H7 (cell line): ENCODE measurements around the gene AKAP13. TPM values are rescaled to one million over a fixed set of nuclear protein-coding genes. Genes with fewer than 3 reads are reported as not detected.
"Not testable (repeated sequence)": the region's sequence is repeated elsewhere in the genome, so short reads cannot be mapped to it uniquely, and the experiment has no call there.

ENCODE experiments used
- DNase-seq: peaks from one replicate; pipeline ENCODE4 v3.0.0; 2012
- H3K27me3 ChIP-seq: 2 replicates; pipeline ENCODE4 v1.6.0; 2011; ENCODE audit warnings: mild to moderate bottlenecking, low read length; ENCODE audit not compliant: control insufficient read depth, insufficient read depth
- H3K36me3 ChIP-seq: replicated peaks from 2 replicates; pipeline ENCODE4 v1.5.1; 2011; ENCODE audit warnings: low read length; ENCODE audit not compliant: control insufficient read depth, insufficient read depth
- H3K4me3 ChIP-seq: 2 replicates; pipeline ENCODE4 v1.5.1; 2011; ENCODE audit warnings: low read depth, mild to moderate bottlenecking, control low read depth, low read length, moderate library complexity; ENCODE audit not compliant: insufficient read depth
- total RNA-seq: library from RNA; depleted of rRNA; stranded (reverse); fragments of >200 nt; shearing (Covaris generic); gene quantifications from 2 replicates; pipeline ENCODE4 v1.2.3, GENCODE V29; 2014

AKAP13 gene
- total RNA-seq, 1 experiment from 2014 or later, result 26.2 TPM

GRCh38 chr15:85576392-85576791 lies 196.0 kb downstream of the AKAP13 start:
- no peak for DNase-seq
- peaks cover 5% of the 10 kb centered on the region for H3K36me3 ChIP-seq
- H3K27me3 ChIP-seq, result no peaks in the 10 kb centered on the region
- no peak overlapping the region for H3K4me3 ChIP-seq

GRCh38 chr15:85578941-85579701 lies 198.7 kb downstream of the AKAP13 start:
- no peak overlapping the region for H3K4me3 ChIP-seq
- DNase-seq, result no peak
- peaks cover 5% of the 10 kb centered on the region for H3K36me3 ChIP-seq
- H3K27me3 ChIP-seq, result no peaks in the 10 kb centered on the region

GRCh38 chr15:85579957-85580694 lies 199.7 kb downstream of the AKAP13 start:
- H3K27me3 ChIP-seq, result no peaks in the 10 kb centered on the region
- no peak for DNase-seq
- peaks cover 5% of the 10 kb centered on the region for H3K36me3 ChIP-seq
- H3K4me3 ChIP-seq, result no peak overlapping the region

GRCh38 chr15:85580879-85581278 lies 200.5 kb downstream of the AKAP13 start:
- DNase-seq, result no peak

GRCh38 chr15:85581495-85581894 lies 201.1 kb downstream of the AKAP13 start:
- no peaks in the 10 kb centered on the region for H3K27me3 ChIP-seq

More at GRCh38 chr15:85580879-85581278, 200.5 kb downstream of the AKAP13 start:
- no peaks in the 10 kb centered on the region for H3K27me3 ChIP-seq
- peaks cover 5% of the 10 kb centered on the region for H3K36me3 ChIP-seq
- H3K4me3 ChIP-seq, result no peak overlapping the region

GRCh38 chr15:85582131-85583079 lies 202.0 kb downstream of the AKAP13 start:
- no peak for DNase-seq
- Histone ChIP-seq H3K27me3 (no peaks in the 10 kb centered on the region), H3K36me3 (peaks cover 5% of the 10 kb centered on the region), H3K4me3 (no peak overlapping the region)

More at GRCh38 chr15:85581495-85581894, 201.1 kb downstream of the AKAP13 start:
- no peak for DNase-seq
- Histone ChIP-seq H3K36me3 (peaks cover 5% of the 10 kb centered on the region), H3K4me3 (no peak overlapping the region)

- DNase-seq, result no peak
- Histone ChIP-seq H3K36me3 (peaks cover 5% of the 10 kb centered on the region), H3K4me3 (no peak overlapping the region)
Measured at GRCh38 chr15:85583442-85583841, 203.0 kb downstream of the AKAP13 start.

GRCh38 chr15:85583923-85584390 lies 203.6 kb downstream of the AKAP13 start:
- DNase-seq, result no peak
- Histone ChIP-seq H3K4me3 (no peak overlapping the region), H3K36me3 (peaks cover 5% of the 10 kb centered on the region), H3K27me3 (no peaks in the 10 kb centered on the region)

More at GRCh38 chr15:85583442-85583841, 203.0 kb downstream of the AKAP13 start:
- H3K27me3 ChIP-seq, result no peaks in the 10 kb centered on the region

GRCh38 chr15:85584872-85585271 lies 204.5 kb downstream of the AKAP13 start:
- Histone ChIP-seq H3K4me3 (no peak overlapping the region), H3K36me3 (peaks cover 2% of the 10 kb centered on the region; the same call in 1 of the 2 replicates), H3K27me3 (no peaks in the 10 kb centered on the region)
- DNase-seq, result no peak

- DNase-seq, H3K4me3 ChIP-seq, H3K36me3 ChIP-seq: not testable (repeated sequence)
Measured at GRCh38 chr15:85586196-85586595, 205.8 kb downstream of the AKAP13 start.

GRCh38 chr15:85587707-85588411 lies 207.5 kb downstream of the AKAP13 start:
- H3K27me3 ChIP-seq, result no peaks in the 10 kb centered on the region
- H3K36me3 ChIP-seq, result no peaks in the 10 kb centered on the region
- DNase-seq, result no peak
- no peak overlapping the region for H3K4me3 ChIP-seq

More at GRCh38 chr15:85586196-85586595, 205.8 kb downstream of the AKAP13 start:
- not testable (repeated sequence) for H3K27me3 ChIP-seq

- no peaks in the 10 kb centered on the region for H3K36me3 ChIP-seq
- H3K4me3 ChIP-seq, result no peak overlapping the region
- DNase-seq, result no peak
- H3K27me3 ChIP-seq, result no peaks in the 10 kb centered on the region
Measured at GRCh38 chr15:85588677-85589076, 208.3 kb downstream of the AKAP13 start.

GRCh38 chr15:85589851-85590250 lies 209.4 kb downstream of the AKAP13 start:
- no peak overlapping the region for H3K4me3 ChIP-seq
- H3K27me3 ChIP-seq, result no peaks in the 10 kb centered on the region
- no peak for DNase-seq
- H3K36me3 ChIP-seq, result no peaks in the 10 kb centered on the region
